HEK293 (cell line): ENCODE data around the gene SDCBP2.

Experiments
- AEBP2 ChIP-seq: fragments of 450-650 bp; formaldehyde crosslinking; IDR thresholded peaks from 2 replicates; pipeline ENCODE4 v1.5.1; 2016; ENCODE audit warnings: missing biosample characterization, missing genetic modification characterization, borderline replicate concordance
- ATF2 ChIP-seq: fragments of 450-650 bp; formaldehyde crosslinking; IDR thresholded peaks from 2 replicates; pipeline ENCODE4 v1.5.1; 2016; ENCODE audit warnings: missing biosample characterization, missing genetic modification characterization, low read depth
- CTCF ChIP-seq: fragments of 450-650 bp; formaldehyde crosslinking; IDR thresholded peaks from 2 replicates; pipeline ENCODE4 v1.5.1; 2016; ENCODE audit warnings: missing biosample characterization, missing genetic modification characterization
- PATZ1 ChIP-seq: fragments of 450-650 bp; formaldehyde crosslinking; IDR thresholded peaks from 2 replicates; pipeline ENCODE4 v1.5.1; 2016; ENCODE audit warnings: missing biosample characterization, missing genetic modification characterization
- PRDM6 ChIP-seq: fragments of 450-650 bp; formaldehyde crosslinking; IDR thresholded peaks from 2 replicates; pipeline ENCODE4 v1.5.1; 2017; ENCODE audit warnings: missing biosample characterization, missing genetic modification characterization
- ZBTB1 ChIP-seq: fragments of 450-650 bp; formaldehyde crosslinking; IDR thresholded peaks from 2 replicates; pipeline ENCODE4 v1.5.1; 2016; ENCODE audit warnings: missing biosample characterization, missing genetic modification characterization
- ZBTB17 ChIP-seq: fragments of 450-650 bp; formaldehyde crosslinking; IDR thresholded peaks from 2 replicates; pipeline ENCODE4 v1.5.1; 2016; ENCODE audit warnings: missing biosample characterization, missing genetic modification characterization
- ZNF274 ChIP-seq, 2 experiments: fragments of 200-500 bp in 1 of 2; fragments of 450-650 bp in 1 of 2; sonication (Bioruptor generic) in 1 of 2; formaldehyde crosslinking in 1 of 2; IDR thresholded peaks; 2 replicates each; pipeline versions ENCODE4 v1.5.1 to v1.6.1; 2014 to 2016; ENCODE audit warnings: borderline replicate concordance in 1 of 2, inconsistent platforms in 1 of 2, low read length in 1 of 2, missing biosample characterization in 1 of 2, missing genetic modification characterization in 1 of 2
- ZNF335 ChIP-seq: fragments of 450-650 bp; formaldehyde crosslinking; conservative IDR thresholded peaks from 2 replicates; pipeline ENCODE4 v1.5.1; 2016; ENCODE audit warnings: missing biosample characterization, missing genetic modification characterization
- ZNF449 ChIP-seq: fragments of 450-650 bp; formaldehyde crosslinking; IDR thresholded peaks from 2 replicates; pipeline ENCODE4 v1.5.1; 2017; ENCODE audit warnings: missing biosample characterization, mild to moderate bottlenecking, missing genetic modification characterization, moderate library complexity
- ZNF544 ChIP-seq: fragments of 450-650 bp; formaldehyde crosslinking; IDR thresholded peaks from 2 replicates; pipeline ENCODE4 v1.5.0; 2017; ENCODE audit warnings: missing biosample characterization, missing genetic modification characterization
- ZNF658 ChIP-seq: fragments of 450-650 bp; formaldehyde crosslinking; IDR thresholded peaks from 2 replicates; pipeline ENCODE4; 2016; ENCODE audit warnings: missing biosample characterization, missing genetic modification characterization
- ZNF76 ChIP-seq: fragments of 450-650 bp; formaldehyde crosslinking; IDR thresholded peaks from 2 replicates; pipeline ENCODE4; 2016; ENCODE audit warnings: low read depth, missing biosample characterization, missing genetic modification characterization, borderline replicate concordance
- ZSCAN4 ChIP-seq: fragments of 450-650 bp; formaldehyde crosslinking; IDR thresholded peaks from 2 replicates; pipeline ENCODE4 v1.5.1; 2017; ENCODE audit warnings: missing biosample characterization, missing genetic modification characterization

GRCh38 chr20:1283522-1284510 is 45.1 kb downstream of the SDCBP2 start:
- no peak for TF ChIP-seq CTCF
- TF ChIP-seq ZSCAN4, result no peak
- TF ChIP-seq PRDM6, result no peak
- no peak for TF ChIP-seq AEBP2 (tag by site-specific recombination)
- TF ChIP-seq ZBTB17 (tag by site-specific recombination), result no peak
- TF ChIP-seq ZNF274 (IDR thresholded peaks at IDR 0.05; ENCODE audit: low read length), result no peak
- no peak for TF ChIP-seq ZNF274 (tag by site-specific recombination; IDR thresholded peaks at IDR 0.05; ENCODE audit: borderline replicate concordance)
- no peak for TF ChIP-seq PATZ1
- no peak for TF ChIP-seq ZBTB1 (tag by site-specific recombination)
- TF ChIP-seq ZNF449 (tag by site-specific recombination), result no peak
- no peak for TF ChIP-seq ATF2 (tag by site-specific recombination)
- no peak for TF ChIP-seq ZNF658 (tag by site-specific recombination)
- no peak for TF ChIP-seq ZNF335
- no peak for TF ChIP-seq ZNF544
- TF ChIP-seq ZNF76 (tag by site-specific recombination), result no peak
